ENCODE measurements around the gene TMEM95. TPM values are rescaled to one million over a fixed set of nuclear protein-coding genes. Genes with fewer than 3 reads are reported as not detected.

Gene TMEM95
- total and polyA plus RNA-seq, 2 donors (not counting 1 experiment from before 2014, with no cell fraction given) = 0.25 TPM; not detected in 1

DNA sequence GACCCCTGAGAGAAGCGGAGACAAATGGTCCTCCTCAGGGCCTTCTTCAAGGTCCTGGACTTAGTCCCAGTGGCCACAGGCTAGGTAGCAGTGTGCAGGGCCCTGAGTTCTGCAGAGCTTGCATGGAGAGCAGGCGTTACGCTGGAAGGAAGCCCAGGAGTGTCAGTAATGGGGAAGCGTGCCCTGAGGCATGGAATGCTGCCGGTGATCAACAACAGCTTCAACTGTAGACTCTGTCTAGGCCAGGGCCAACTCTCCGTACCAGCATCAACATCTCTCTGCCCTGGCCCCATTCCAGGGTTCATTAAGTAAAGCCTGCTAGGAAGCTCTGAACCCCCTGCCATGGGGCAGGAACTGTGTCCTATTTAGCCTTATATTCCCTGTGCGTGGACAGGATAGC is 25.4 kb downstream of the TMEM95 start:
- H3K27me3 ChIP-seq (replicated peaks in 1 of 4; ENCODE audit: control extremely low read depth in 1 of 4, control insufficient read depth in 3 of 4, insufficient read depth in 4 of 4, low read length in 3 of 4) = peaks cover 0 to 43% (median 14%) of the 10 kb centered on the region in 4 experiments
- CTCF ChIA-PET = no interaction called here
- Mint-ChIP-seq H3K9me3 (ENCODE audit: insufficient read depth) (no peaks in the 10 kb centered on the region), H3K27ac (no peak overlapping the region), H3K4me1 (peaks cover 13% of the 10 kb centered on the region), H3K4me3 (no peak overlapping the region), H3K27me3 (peaks cover 41% of the 10 kb centered on the region)
- ATAC-seq (ENCODE audit: low read depth) (no peak), DNase-seq (no peak)
- H3K9ac ChIP-seq (ENCODE audit: low read length) = no peak overlapping the region
- intact Hi-C loops (cut with micrococcal nuclease) = no loop called here
- POLR2A ChIA-PET = interaction anchor here (0.9 to 1.1 kb wide), 2 partner anchors 24 to 30 kb away, joined by 3 to 4 read pairs; partner anchors contain the start of gene TMEM256
- TF ChIP-seq EZH2 (IDR thresholded peaks at IDR 0.05; ENCODE audit: borderline replicate concordance, insufficient read depth, low read depth, low read length, poor library complexity, severe bottlenecking) = no peak
- TF ChIP-seq, protein P1, sequence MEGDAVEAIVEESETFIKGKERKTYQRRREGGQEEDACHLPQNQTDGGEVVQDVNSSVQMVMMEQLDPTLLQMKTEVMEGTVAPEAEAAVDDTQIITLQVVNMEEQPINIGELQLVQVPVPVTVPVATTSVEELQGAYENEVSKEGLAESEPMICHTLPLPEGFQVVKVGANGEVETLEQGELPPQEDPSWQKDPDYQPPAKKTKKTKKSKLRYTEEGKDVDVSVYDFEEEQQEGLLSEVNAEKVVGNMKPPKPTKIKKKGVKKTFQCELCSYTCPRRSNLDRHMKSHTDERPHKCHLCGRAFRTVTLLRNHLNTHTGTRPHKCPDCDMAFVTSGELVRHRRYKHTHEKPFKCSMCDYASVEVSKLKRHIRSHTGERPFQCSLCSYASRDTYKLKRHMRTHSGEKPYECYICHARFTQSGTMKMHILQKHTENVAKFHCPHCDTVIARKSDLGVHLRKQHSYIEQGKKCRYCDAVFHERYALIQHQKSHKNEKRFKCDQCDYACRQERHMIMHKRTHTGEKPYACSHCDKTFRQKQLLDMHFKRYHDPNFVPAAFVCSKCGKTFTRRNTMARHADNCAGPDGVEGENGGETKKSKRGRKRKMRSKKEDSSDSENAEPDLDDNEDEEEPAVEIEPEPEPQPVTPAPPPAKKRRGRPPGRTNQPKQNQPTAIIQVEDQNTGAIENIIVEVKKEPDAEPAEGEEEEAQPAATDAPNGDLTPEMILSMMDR (IDR thresholded peaks at IDR 0.05) = no peak
- no peak overlapping the region for H2AFZ ChIP-seq (ENCODE audit: insufficient read depth, low read depth, low read length, poor library complexity, severe bottlenecking)
- H3K27ac ChIP-seq (ENCODE audit: low read length in 2 of 2) = no peak overlapping the region
- H3K79me2 ChIP-seq (ENCODE audit: control insufficient read depth, insufficient read depth, low read length) = no peaks in the 10 kb centered on the region
- WGBS (ENCODE audit: insufficient coverage) = 72% methylated on average over 7 of the region's 7 CpGs
- H3K36me3 ChIP-seq (replicated peaks in 1 of 2; ENCODE audit: control extremely low read depth in 1 of 2, control insufficient read depth in 1 of 2, extremely low read depth in 1 of 2, insufficient read depth in 2 of 2, low read length in 1 of 2) = no peaks in the 10 kb centered on the region
- H4K20me1 ChIP-seq (ENCODE audit: control insufficient read depth, insufficient read depth, low read length, poor library complexity, severe bottlenecking) = no peaks in the 10 kb centered on the region
- H3K4me2 ChIP-seq (replicated peaks; ENCODE audit: low read depth, low read length, poor library complexity, severe bottlenecking) = no peak overlapping the region
- peaks cover 19% of the 10 kb centered on the region in 2 donors for H3K4me1 ChIP-seq (ENCODE audit: control insufficient read depth in 2 of 2, insufficient read depth in 2 of 2, low read length in 2 of 2)
- no peak overlapping the region for H3K4me3 ChIP-seq (ENCODE audit: control extremely low read depth in 1 of 5, extremely low read depth in 1 of 5, insufficient read depth in 1 of 5, low read depth in 2 of 5, low read length in 4 of 5)
- peaks cover 2 to 19% (median 2%) of the 10 kb centered on the region in 3 donors for H3K9me3 ChIP-seq (ENCODE audit: control extremely low read depth in 1 of 3, control insufficient read depth in 2 of 3, insufficient read depth in 1 of 3, low read length in 2 of 3)

DNA sequence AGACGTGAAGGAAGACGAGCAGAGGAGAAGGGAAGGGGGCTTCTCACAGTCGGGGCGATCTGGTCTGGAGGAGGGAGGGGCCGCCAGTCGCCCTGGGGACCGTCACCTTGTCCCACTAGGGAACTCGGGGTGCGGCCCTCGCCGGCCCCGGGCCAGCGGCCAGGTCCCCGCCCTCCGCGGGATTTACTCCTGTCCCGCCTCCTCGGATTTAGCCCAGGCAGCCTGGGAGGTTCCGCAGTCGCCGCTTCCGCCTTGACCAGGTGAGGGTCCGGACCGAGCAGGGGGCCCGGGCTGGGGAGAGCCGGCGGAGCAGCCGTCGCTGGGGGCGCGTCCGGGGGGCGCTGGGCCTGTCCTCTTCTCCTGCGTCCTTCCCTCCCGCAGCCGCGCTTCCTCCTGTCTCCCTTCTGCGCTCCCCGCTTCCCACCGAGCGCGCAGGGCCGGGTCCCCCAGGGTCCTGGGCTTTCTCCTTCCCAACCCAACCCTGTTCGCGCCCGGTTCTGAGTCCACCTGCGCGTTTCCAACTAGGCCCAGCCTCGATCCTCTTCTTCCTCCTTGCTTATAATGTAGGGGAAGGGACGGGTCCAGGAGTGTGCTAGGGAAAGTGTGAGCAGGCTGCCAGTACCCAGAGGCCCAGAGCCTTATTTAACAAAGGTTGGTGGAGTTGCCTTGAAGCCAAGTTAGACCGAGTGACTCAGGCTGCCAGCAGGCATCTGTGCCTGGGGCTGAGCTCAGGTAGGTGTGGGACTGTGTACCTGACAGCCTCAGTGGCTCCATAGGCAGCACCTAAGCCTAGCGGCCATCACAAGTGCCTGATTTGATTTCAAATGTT is 26.1 kb downstream of the TMEM95 start, which contains the start of gene TNK1:
Gene TNK1 (plus strand): TSS at position 235 of the 829 bp plus-strand sequence. CDS start 1,838 bp downstream, outside the sequence.
- no peak within 1 kb of the TSS for H3K27ac Mint-ChIP-seq
- CTCF ChIA-PET = no interaction called here

More for the DNA sequence above, 26.1 kb downstream of the TMEM95 start, which contains the start of gene TNK1:
- H3K9me3 ChIP-seq (ENCODE audit: control extremely low read depth in 1 of 3, control insufficient read depth in 2 of 3, insufficient read depth in 1 of 3, low read length in 2 of 3) = peaks cover 2 to 19% (median 2%) of the 10 kb centered on the region in 3 donors
- H4K20me1 ChIP-seq (ENCODE audit: control insufficient read depth, insufficient read depth, low read length, poor library complexity, severe bottlenecking) = no peaks in the 10 kb centered on the region
- no peak within 1 kb of the TSS for H3K4me3 ChIP-seq (ENCODE audit: control extremely low read depth in 1 of 5, extremely low read depth in 1 of 5, insufficient read depth in 1 of 5, low read depth in 2 of 5, low read length in 4 of 5)
- WGBS (ENCODE audit: insufficient coverage) = 9% methylated on average over 50 of the region's 52 CpGs
- Mint-ChIP-seq H3K9me3 (ENCODE audit: insufficient read depth) (no peaks in the 10 kb centered on the region), H3K27me3 (peaks cover 41% of the 10 kb centered on the region), H3K4me3 (no peak within 1 kb of the TSS), H3K4me1 (peaks cover 14% of the 10 kb centered on the region)
- POLR2A ChIA-PET = interaction anchor here (0.9 to 1.1 kb wide), 2 partner anchors 23 to 31 kb away, joined by 3 to 4 read pairs; partner anchors contain the start of gene TMEM256
- no peak within 1 kb of the TSS for H3K9ac ChIP-seq (ENCODE audit: low read length)
- peak; percentile 30 for DNase-seq
- H3K27ac ChIP-seq (ENCODE audit: low read length in 2 of 2) = no peak within 1 kb of the TSS
- intact Hi-C loops (cut with micrococcal nuclease) = no loop called here
- peaks cover 0 to 43% (median 14%) of the 10 kb centered on the region in 4 experiments for H3K27me3 ChIP-seq (replicated peaks in 1 of 4; ENCODE audit: control extremely low read depth in 1 of 4, control insufficient read depth in 3 of 4, insufficient read depth in 4 of 4, low read length in 3 of 4)
- H3K4me2 ChIP-seq (replicated peaks; ENCODE audit: low read depth, low read length, poor library complexity, severe bottlenecking) = peak within 1 kb of the TSS; percentile 14
- H3K36me3 ChIP-seq (replicated peaks in 1 of 2; ENCODE audit: control extremely low read depth in 1 of 2, control insufficient read depth in 1 of 2, extremely low read depth in 1 of 2, insufficient read depth in 2 of 2, low read length in 1 of 2) = no peaks in the 10 kb centered on the region
- TF ChIP-seq, protein P1 (IDR thresholded peaks at IDR 0.05) = no peak
- TF ChIP-seq EZH2 (IDR thresholded peaks at IDR 0.05; ENCODE audit: borderline replicate concordance, insufficient read depth, low read depth, low read length, poor library complexity, severe bottlenecking) = peak; percentile 34
- no peaks in the 10 kb centered on the region for H3K79me2 ChIP-seq (ENCODE audit: control insufficient read depth, insufficient read depth, low read length)
- ATAC-seq (ENCODE audit: low read depth) = no peak
- H3K4me1 ChIP-seq (ENCODE audit: control insufficient read depth in 2 of 2, insufficient read depth in 2 of 2, low read length in 2 of 2) = peaks cover 19% of the 10 kb centered on the region in 2 donors
- H2AFZ ChIP-seq (ENCODE audit: insufficient read depth, low read depth, low read length, poor library complexity, severe bottlenecking) = no peak within 1 kb of the TSS

Measured in B cell (primary cell).